Tibial nerve (tissue), 4 donors: ENCODE data around the gene HOXA1. TPM values are rescaled to one million over a fixed set of nuclear protein-coding genes. Genes with fewer than 3 reads are reported as not detected.

Experiments used
- DNase-seq, 2 donors: peaks; one replicate each; pipeline ENCODE4 v3.0.0-alpha.2; 2019; ENCODE audit warnings: low spot score in 2 of 2
- H3K27ac ChIP-seq, 4 donors: fragments of 200-600 bp; sonication (generic) in 3 of 4; one replicate each; pipeline ENCODE4 v1.5.1; 2017 to 2019; ENCODE audit warnings: mild to moderate bottlenecking in 1 of 4
- H3K27me3 ChIP-seq, 2 donors: fragments of 200-600 bp; sonication (generic) in 1 of 2; one replicate each; pipeline versions ENCODE4 v1.5.1 to v1.6.0; 2017 to 2019
- H3K36me3 ChIP-seq, 3 donors: fragments of 200-600 bp; sonication (generic); one replicate each; pipeline ENCODE4 v1.5.1; 2018 to 2019
- H3K4me1 ChIP-seq, 4 donors: fragments of 200-600 bp; sonication (generic) in 3 of 4; one replicate each; pipeline ENCODE4 v1.5.1; 2017 to 2019
- H3K4me3 ChIP-seq, 4 donors: fragments of 200-600 bp; sonication (generic) in 3 of 4; one replicate each; pipeline ENCODE4 v1.5.1; 2017 to 2019; ENCODE audit warnings: mild to moderate bottlenecking in 1 of 4, moderate library complexity in 1 of 4
- H3K9me3 ChIP-seq, 4 donors: fragments of 200-600 bp; sonication (generic) in 3 of 4; one replicate each; pipeline ENCODE4 v1.5.1; 2017 to 2019
- CTCF ChIP-seq, 5 experiments: fragments of 200-600 bp in 3 of 5; fragments of 450-650 bp in 2 of 5; sonication (generic) in 3 of 5; IDR thresholded peaks; one replicate each; pipeline ENCODE4 v1.5.1; 2016 to 2019; ENCODE audit warnings: antibody characterized with exemption in 5 of 5, mild to moderate bottlenecking in 3 of 5, moderate library complexity in 2 of 5
- EP300 ChIP-seq, 2 donors: sonication (generic); formaldehyde crosslinking; IDR thresholded peaks; one replicate each; pipeline ENCODE4 v1.6.1; 2017; ENCODE audit warnings: antibody characterized with exemption in 2 of 2, mild to moderate bottlenecking in 1 of 2
- POLR2A ChIP-seq, 2 donors: fragments of 450-650 bp; IDR thresholded peaks; one replicate each; pipeline ENCODE4 v1.6.1; 2017; ENCODE audit warnings: antibody characterized with exemption in 2 of 2, mild to moderate bottlenecking in 2 of 2, moderate library complexity in 2 of 2
- WGBS, 2 donors: methylation state at CpG; one replicate each; pipeline ENCODE4 v1.1.5; 2018; 5-methylcytosine and 5-hydroxymethylcytosine counted together
- total RNA-seq, 4 donors: library from RNA; depleted of rRNA; stranded (reverse); fragments of >200 nt; gene quantifications; one replicate each; pipeline ENCODE4 v1.1.0, GENCODE V29; 2016

HOXA1 gene
- total RNA-seq, 4 donors from 2014 or later: 0.44 to 2.1 (median 1.2) TPM

- H3K36me3 ChIP-seq: no peaks in the 10 kb centered on the region
- H3K4me3 ChIP-seq: no peak overlapping the region
- peaks cover 0 to 75% (median 9%) of the 10 kb centered on the region in 4 donors for H3K4me1 ChIP-seq
- TF ChIP-seq EP300 (IDR thresholded peaks at IDR 0.05): no peak
- TF ChIP-seq CTCF (IDR thresholded peaks at IDR 0.05): no peak
- no peak for TF ChIP-seq POLR2A (IDR thresholded peaks at IDR 0.05)
- DNase-seq: no peak
- WGBS, 2 donors: 87 to 90% methylated on average over 8 of the region's 8 CpGs
- H3K27me3 ChIP-seq: peaks cover 0 to 90% of the 10 kb centered on the region in 2 donors
- peak overlapping the region in 2 of 4 donors; percentile 79 to 87 for H3K27ac ChIP-seq
- H3K9me3 ChIP-seq: no peaks in the 10 kb centered on the region
These were observed 3.9 kb upstream of the HOXA1 start for GRCh38 chr7:27099453-27100370.

- Histone ChIP-seq H3K27ac (peak overlapping the region; percentile 11 to 87 (median 65)), H3K4me1 (peaks cover 0 to 80% (median 9%) of the 10 kb centered on the region in 4 donors), H3K27me3 (peaks cover 0 to 86% of the 10 kb centered on the region in 2 donors), H3K36me3 (no peaks in the 10 kb centered on the region), H3K4me3 (peak overlapping the region; percentile 3 to 94 (median 24)), H3K9me3 (no peaks in the 10 kb centered on the region)
- no peak for DNase-seq
- TF ChIP-seq CTCF (IDR thresholded peaks at IDR 0.05) (no peak), EP300 (IDR thresholded peaks at IDR 0.05) (peak in 1 of 2 donors; percentile 28)
- WGBS, 2 donors: 38 to 42% methylated on average over 38 of the region's 38 CpGs
These were observed 3.0 kb upstream of the HOXA1 start for GRCh38 chr7:27098578-27099451.

DNA sequence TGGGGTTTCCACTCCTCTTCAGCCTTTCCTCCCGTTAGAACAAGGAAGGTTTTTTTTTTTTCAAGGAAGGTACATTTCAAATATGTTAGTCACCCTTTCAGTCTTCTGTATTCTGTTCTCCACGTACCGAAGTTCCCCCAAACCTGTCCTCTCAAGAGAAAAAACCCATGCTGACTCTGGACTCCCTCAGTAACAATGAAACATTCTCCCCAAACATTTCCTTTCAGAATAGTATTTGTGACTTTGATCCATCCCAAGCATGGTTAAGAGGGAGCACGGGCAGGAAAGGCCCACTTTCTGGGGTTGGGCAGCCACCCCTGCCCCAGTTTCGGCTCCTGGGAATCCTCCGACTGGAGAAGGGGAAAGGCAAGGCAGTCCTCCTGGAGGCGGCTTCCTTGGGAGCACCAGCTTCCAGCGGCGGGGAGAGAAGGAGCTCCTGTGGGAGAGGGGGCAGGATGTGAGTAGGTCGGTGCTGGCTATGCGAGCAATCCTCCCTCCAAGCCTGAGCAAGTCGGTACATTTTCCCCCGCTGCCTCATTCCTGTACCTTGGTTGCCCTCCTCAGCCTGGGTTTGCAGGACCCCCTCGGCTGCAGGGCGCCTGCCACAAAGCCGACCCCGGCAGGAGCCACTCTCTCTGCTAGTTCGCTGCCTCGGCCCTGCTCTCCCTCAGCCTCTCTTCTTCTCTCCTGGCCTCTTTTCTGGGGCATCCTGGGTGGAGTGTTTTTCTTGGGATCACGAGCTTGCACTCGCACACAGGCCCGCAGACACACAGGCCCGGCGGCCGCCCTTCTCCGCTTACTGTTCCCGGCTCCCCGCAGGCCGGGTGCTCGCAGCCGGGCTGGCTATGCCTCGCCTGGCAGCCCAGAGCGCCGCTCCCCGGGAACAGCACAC, 2.1 kb upstream of the HOXA1 start:
- no peaks in the 10 kb centered on the region for H3K9me3 ChIP-seq

More for the DNA sequence above, 2.1 kb upstream of the HOXA1 start:
- H3K27ac ChIP-seq: peak overlapping the region; percentile 11 to 87 (median 65)
- no peak for DNase-seq
- H3K4me3 ChIP-seq: peak overlapping the region; percentile 3 to 94 (median 24)
- TF ChIP-seq CTCF (IDR thresholded peaks at IDR 0.05) (no peak), EP300 (IDR thresholded peaks at IDR 0.05) (no peak), POLR2A (IDR thresholded peaks at IDR 0.05) (no peak)
- H3K4me1 ChIP-seq: peaks cover 0 to 76% (median 9%) of the 10 kb centered on the region in 4 donors
- no peaks in the 10 kb centered on the region for H3K36me3 ChIP-seq
- H3K27me3 ChIP-seq: peaks cover 0 to 78% of the 10 kb centered on the region in 2 donors
- WGBS, 2 donors: 33 to 34% methylated on average over 35 of the region's 35 CpGs
